Measurements from ENCODE around the gene GPR15.

GRCh38 chr3:98563661-98564281 is 32.0 kb downstream of the GPR15 start:
- no peak for TF ChIP-seq CTCF (IDR thresholded peaks at IDR 0.05 in 4 of 5, conservative IDR thresholded peaks at IDR 0.05 in 1 of 5)
- TF ChIP-seq POLR2A (IDR thresholded peaks at IDR 0.05), result no peak

Measured in gastrocnemius medialis (tissue), 4 donors.